ENCODE data around the gene TBC1D14. TPM values are rescaled to one million over a fixed set of nuclear protein-coding genes. Genes with fewer than 3 reads are reported as not detected.

TBC1D14 gene
- total RNA-seq, 1 experiment from 2014 or later = 44.3 TPM

DNA sequence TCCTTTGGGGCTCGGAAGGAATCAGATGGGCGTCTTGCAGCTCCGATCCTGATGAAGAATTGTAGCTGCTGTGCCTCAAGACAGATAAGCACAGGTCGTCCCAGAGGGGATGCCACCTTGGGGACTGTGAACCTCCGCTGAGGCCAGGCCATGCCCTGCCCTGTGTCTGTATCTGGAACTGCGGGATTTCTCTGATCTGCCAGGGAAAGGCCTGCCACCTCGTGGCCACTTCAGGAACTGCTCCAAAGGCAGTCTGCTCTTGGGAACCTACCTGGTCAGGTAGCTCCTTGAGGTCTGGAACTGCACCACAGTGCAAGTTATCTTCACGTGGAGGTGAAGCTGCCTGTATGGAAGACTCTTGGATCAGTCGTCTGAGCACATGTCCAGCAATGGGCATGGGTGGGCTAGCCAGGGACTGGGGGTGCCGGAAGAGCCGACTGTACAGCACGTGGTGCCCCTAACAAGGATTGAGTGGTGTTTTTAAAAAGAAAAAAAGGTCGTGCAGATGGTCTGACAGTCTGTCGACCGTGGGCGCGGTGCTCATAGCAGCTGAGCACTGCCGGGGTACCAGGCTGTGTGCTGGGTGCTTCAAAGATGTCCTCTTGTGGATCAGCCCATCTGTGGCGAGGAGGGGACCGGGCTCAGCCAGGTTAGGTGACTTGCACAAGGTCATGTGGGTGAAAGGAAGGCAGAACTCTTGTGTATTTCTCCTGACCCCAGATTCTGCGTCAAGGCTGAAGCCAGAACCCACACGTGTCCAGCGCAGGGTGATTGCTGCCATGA, 161.3 kb downstream of the TBC1D14 start:
- ChIA-PET POLR2A (ENCODE audit: low non-redundant PET) (no interaction called here), CTCF (interaction anchor here (0.6 kb wide), 3 partner anchors 27 to 1056 kb away, joined by 3 to 4 read pairs (median 3); no protein-coding TSS in a partner anchor)
- peak; percentile 75 for DNase-seq (ENCODE audit: low spot score)
- Histone ChIP-seq H3K4me1 (ENCODE audit: insufficient read depth, low read length, poor library complexity, severe bottlenecking) (peaks cover 6% of the 10 kb centered on the region), H3K27ac (ENCODE audit: low read depth, low read length, poor library complexity, severe bottlenecking) (no peak overlapping the region), H3K27me3 (replicated peaks; ENCODE audit: insufficient read depth, low read depth, low read length, poor library complexity) (no peaks in the 10 kb centered on the region), H3K9me3 (ENCODE audit: low read depth, low read length, poor library complexity, severe bottlenecking) (no peaks in the 10 kb centered on the region), H3K36me3 (ENCODE audit: insufficient read depth, low read length, poor library complexity, severe bottlenecking) (no peaks in the 10 kb centered on the region), H3K4me3 (ENCODE audit: low read depth, low read length, poor library complexity, severe bottlenecking) (no peak overlapping the region)
- no TSS peak for BruUV-seq (replicated peaks)
- TF ChIP-seq, protein P1, sequence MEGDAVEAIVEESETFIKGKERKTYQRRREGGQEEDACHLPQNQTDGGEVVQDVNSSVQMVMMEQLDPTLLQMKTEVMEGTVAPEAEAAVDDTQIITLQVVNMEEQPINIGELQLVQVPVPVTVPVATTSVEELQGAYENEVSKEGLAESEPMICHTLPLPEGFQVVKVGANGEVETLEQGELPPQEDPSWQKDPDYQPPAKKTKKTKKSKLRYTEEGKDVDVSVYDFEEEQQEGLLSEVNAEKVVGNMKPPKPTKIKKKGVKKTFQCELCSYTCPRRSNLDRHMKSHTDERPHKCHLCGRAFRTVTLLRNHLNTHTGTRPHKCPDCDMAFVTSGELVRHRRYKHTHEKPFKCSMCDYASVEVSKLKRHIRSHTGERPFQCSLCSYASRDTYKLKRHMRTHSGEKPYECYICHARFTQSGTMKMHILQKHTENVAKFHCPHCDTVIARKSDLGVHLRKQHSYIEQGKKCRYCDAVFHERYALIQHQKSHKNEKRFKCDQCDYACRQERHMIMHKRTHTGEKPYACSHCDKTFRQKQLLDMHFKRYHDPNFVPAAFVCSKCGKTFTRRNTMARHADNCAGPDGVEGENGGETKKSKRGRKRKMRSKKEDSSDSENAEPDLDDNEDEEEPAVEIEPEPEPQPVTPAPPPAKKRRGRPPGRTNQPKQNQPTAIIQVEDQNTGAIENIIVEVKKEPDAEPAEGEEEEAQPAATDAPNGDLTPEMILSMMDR (conservative IDR thresholded peaks at IDR 0.05; ENCODE audit: low read depth, low read length) = peak; percentile 96
- TF ChIP-seq EZH2 (IDR thresholded peaks at IDR 0.05; ENCODE audit: borderline replicate concordance, low read depth, low read length, poor library complexity, severe bottlenecking) = no peak
- intact Hi-C loops (cut with micrococcal nuclease; ENCODE audit: unreplicated experiment) = loop anchor here (2.0 to 10.0 kb wide), 2 partner anchors 166 to 350 kb away; partner anchors contain the start of gene TBC1D14

DNA sequence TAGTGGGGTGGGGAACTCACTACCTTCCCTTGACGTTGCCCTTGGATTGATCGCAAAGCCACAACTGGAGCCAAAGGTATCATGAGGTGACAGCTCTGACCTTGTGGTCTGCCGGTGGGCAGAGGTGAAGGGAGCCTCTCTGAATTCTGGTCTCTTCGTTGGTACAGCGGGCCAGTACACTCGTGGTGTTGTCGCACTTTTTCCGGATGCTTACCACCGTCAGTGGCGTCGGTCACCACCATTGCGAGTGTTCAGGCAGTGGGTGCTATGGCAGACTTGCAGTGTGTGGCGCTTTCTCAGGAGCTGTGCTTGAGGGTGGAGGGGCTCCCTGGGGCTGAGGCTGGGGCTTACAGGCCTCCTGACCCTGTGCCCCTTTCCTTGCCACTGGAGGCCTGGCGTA, 163.4 kb downstream of the TBC1D14 start:
- Histone ChIP-seq H3K4me3 (ENCODE audit: low read depth, low read length, poor library complexity, severe bottlenecking) (no peak overlapping the region), H3K27me3 (replicated peaks; ENCODE audit: insufficient read depth, low read depth, low read length, poor library complexity) (no peaks in the 10 kb centered on the region), H3K36me3 (ENCODE audit: insufficient read depth, low read length, poor library complexity, severe bottlenecking) (no peaks in the 10 kb centered on the region), H3K9me3 (ENCODE audit: low read depth, low read length, poor library complexity, severe bottlenecking) (no peaks in the 10 kb centered on the region), H3K27ac (ENCODE audit: low read depth, low read length, poor library complexity, severe bottlenecking) (no peak overlapping the region), H3K4me1 (ENCODE audit: insufficient read depth, low read length, poor library complexity, severe bottlenecking) (no peaks in the 10 kb centered on the region)
- POLR2A ChIA-PET (ENCODE audit: low non-redundant PET) = interaction anchor here (0.6 to 0.9 kb wide), 2 partner anchors 30 to 174 kb away, joined by 3 to 5 read pairs; a partner anchor contains a TSS
- no peak for DNase-seq (ENCODE audit: low spot score)
- intact Hi-C loops (cut with micrococcal nuclease; ENCODE audit: unreplicated experiment) = loop anchor here (10.0 kb wide), 1 partner anchor 168 kb away; the partner anchor contains the start of gene TBC1D14
- no peak for TF ChIP-seq EZH2 (IDR thresholded peaks at IDR 0.05; ENCODE audit: borderline replicate concordance, low read depth, low read length, poor library complexity, severe bottlenecking)
- TF ChIP-seq, protein P1 (conservative IDR thresholded peaks at IDR 0.05; ENCODE audit: low read depth, low read length) = no peak
- BruUV-seq (replicated peaks) = no TSS peak
- CTCF ChIA-PET = interaction anchor here (0.5 to 0.6 kb wide), 2 partner anchors 352 to 1075 kb away, joined by 3 to 4 read pairs; no protein-coding TSS in a partner anchor

GRCh38 chr4:7073526-7074390, 164.1 kb downstream of the TBC1D14 start:
- DNase-seq (ENCODE audit: low spot score) = peak; percentile 78
- POLR2A ChIA-PET (ENCODE audit: low non-redundant PET) = interaction anchor here (0.9 kb wide), 1 partner anchor 173 kb away, joined by 3 read pairs; no protein-coding TSS in a partner anchor

More at GRCh38 chr4:7073526-7074390, 164.1 kb downstream of the TBC1D14 start:
- intact Hi-C loops (cut with micrococcal nuclease; ENCODE audit: unreplicated experiment) = loop anchor here (10.0 kb wide), 1 partner anchor 169 kb away; the partner anchor contains the start of gene TBC1D14
- Histone ChIP-seq H3K27me3 (replicated peaks; ENCODE audit: insufficient read depth, low read depth, low read length, poor library complexity) (no peaks in the 10 kb centered on the region), H3K4me3 (ENCODE audit: low read depth, low read length, poor library complexity, severe bottlenecking) (no peak overlapping the region), H3K4me1 (ENCODE audit: insufficient read depth, low read length, poor library complexity, severe bottlenecking) (no peaks in the 10 kb centered on the region), H3K27ac (ENCODE audit: low read depth, low read length, poor library complexity, severe bottlenecking) (no peak overlapping the region), H3K9me3 (ENCODE audit: low read depth, low read length, poor library complexity, severe bottlenecking) (no peaks in the 10 kb centered on the region), H3K36me3 (ENCODE audit: insufficient read depth, low read length, poor library complexity, severe bottlenecking) (no peaks in the 10 kb centered on the region)
- CTCF ChIA-PET = interaction anchor here (0.5 kb wide), 1 partner anchor 1075 kb away, joined by 4 read pairs; no protein-coding TSS in a partner anchor
- BruUV-seq (replicated peaks) = no TSS peak
- TF ChIP-seq EZH2 (IDR thresholded peaks at IDR 0.05; ENCODE audit: borderline replicate concordance, low read depth, low read length, poor library complexity, severe bottlenecking) = no peak
- TF ChIP-seq, protein P1 (conservative IDR thresholded peaks at IDR 0.05; ENCODE audit: low read depth, low read length) = no peak
